Kidney (tissue), 14 donors: Measurements from ENCODE around the gene DSCAM. TPM values are rescaled to one million over a fixed set of nuclear protein-coding genes. Genes with fewer than 3 reads are reported as not detected.

Experiments
- DNase-seq, 5 donors: peaks; one replicate each; pipeline ENCODE4 v3.0.0-alpha.2; 2013 to 2020
- FAIRE-seq: peaks from 2 replicates; lab custom pipeline; 2012; peaks lifted over from hg19 to GRCh38; lab: Jason Lieb, UNC
- H3K27ac ChIP-seq, 2 donors: one replicate each; pipeline ENCODE4 v1.7.0; 2013; ENCODE audit warnings: low read depth in 2 of 2, low read length in 2 of 2, inconsistent platforms in 1 of 2
- H3K27me3 ChIP-seq: one replicate; pipeline ENCODE4 v1.7.1; 2013; ENCODE audit warnings: low read length, inconsistent platforms; ENCODE audit not compliant: control insufficient read depth, insufficient read depth
- H3K36me3 ChIP-seq, 3 donors: one replicate each; pipeline versions ENCODE4 v1.7.0 to v1.7.1; 2013; ENCODE audit warnings: low read length in 3 of 3, control low read depth in 1 of 3, inconsistent platforms in 1 of 3; ENCODE audit not compliant: insufficient read depth in 3 of 3, control insufficient read depth in 2 of 3
- H3K4me1 ChIP-seq, 3 donors: one replicate each; pipeline versions ENCODE4 v1.7.0 to v1.7.1; 2013; ENCODE audit warnings: low read length in 3 of 3, inconsistent platforms in 1 of 3, low read depth in 1 of 3; ENCODE audit not compliant: control insufficient read depth in 2 of 3, insufficient read depth in 2 of 3
- H3K4me3 ChIP-seq, 3 donors: one replicate each; pipeline versions ENCODE4 v1.7.0 to v1.8.1; 2013; ENCODE audit warnings: low read length in 3 of 3, control low read depth in 1 of 3, inconsistent platforms in 1 of 3
- H3K9ac ChIP-seq, 3 donors: one replicate each; pipeline versions ENCODE4 v1.7.0 to v1.7.1; 2013; ENCODE audit warnings: low read length in 3 of 3, control low read depth in 1 of 3, inconsistent platforms in 1 of 3
- H3K9me3 ChIP-seq, 3 donors: one replicate each; pipeline versions ENCODE4 v1.7.0 to v1.7.1; 2013; ENCODE audit warnings: low read length in 3 of 3, control low read depth in 1 of 3, inconsistent platforms in 1 of 3; ENCODE audit not compliant: control insufficient read depth in 2 of 3, insufficient read depth in 1 of 3
- intact Hi-C: fragments of 100-400 bp; cut with DNase I; formaldehyde crosslinking; loops from one replicate; pipeline ENCODE4 v1.11.1; 2022
- polyA plus RNA-seq: library from polyadenylated mRNA; stranded (reverse); fragments of 350-450 nt; fragmentation: Illumina TruSeq; extraction: RNeasy Lipid Tissue Mini Kit (QIAGEN cat#74804); gene quantifications from one replicate; pipeline ENCODE4 v1.2.3, GENCODE V29; 2014; ENCODE audit warnings: low read depth, low replicate concordance; ENCODE audit not compliant: insufficient read depth
- total RNA-seq: library from RNA; stranded (reverse); fragmentation: NEBNext Ultra II Directional; extraction: Animal tissue kit (Norgen Biotek cat#: 25700); gene quantifications from one replicate; pipeline ENCODE4 v1.2.1, GENCODE V29; 2021
- TF ChIP-seq, protein P1 (sequence below): IDR thresholded peaks from 3 replicates; pipeline ENCODE4 v1.5.1; 2012; ENCODE audit warnings: mild to moderate bottlenecking, moderate library complexity, borderline replicate concordance; ENCODE audit not compliant: insufficient read depth; ENCODE audit errors: extremely low read depth
- donor health status: control.
- donor health status: control.
- donor health status: control.
- donor health status: control.
- donor health status: control.
- donor health status: DM: yes; HTN: yes; CAD: no.
- donor health status: Normal renal cell carcinoma (clear cell type).

The DSCAM gene
- total and polyA plus RNA-seq, 2 donors from 2014 or later: not detected

DNA sequence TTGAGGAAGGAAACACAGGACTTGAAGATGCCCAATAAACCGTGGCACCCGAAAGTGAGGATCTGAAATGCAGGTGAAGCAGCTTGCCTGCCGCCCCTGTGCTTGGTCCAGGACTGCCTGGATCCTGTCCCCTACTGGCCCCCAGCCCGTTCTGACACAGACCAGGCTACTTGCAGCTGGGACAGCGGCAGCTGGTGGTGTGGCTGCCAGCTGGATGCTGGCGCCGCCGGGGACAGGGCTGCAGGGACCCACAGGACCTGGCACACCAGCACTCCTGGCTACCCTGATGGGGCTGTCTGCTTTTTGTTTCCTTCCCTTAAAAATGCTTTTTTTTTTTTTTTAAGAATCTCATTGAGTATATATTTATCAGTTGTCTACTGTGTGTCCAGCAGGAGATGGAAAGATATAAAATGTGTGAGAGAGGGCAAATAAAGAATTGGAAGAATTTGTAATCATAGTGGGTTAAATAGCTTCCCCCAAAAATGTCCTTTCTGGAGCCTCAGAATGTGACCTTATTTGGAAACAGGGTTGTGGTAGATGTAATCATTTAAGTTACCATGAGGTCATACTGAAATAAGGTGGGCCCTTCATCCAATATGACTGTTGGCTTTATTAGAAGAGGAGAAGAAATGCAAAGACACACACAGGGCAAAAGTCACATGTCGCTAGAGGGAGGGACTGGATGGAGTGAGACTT is 165.6 kb downstream of the DSCAM start:
- FAIRE-seq: no peak
- DNase-seq: no peak
- Histone ChIP-seq H3K4me1 (peaks cover 0 to 8% (median 3%) of the 10 kb centered on the region in 3 donors), H3K9ac (no peak overlapping the region), H3K27ac (no peak overlapping the region), H3K4me3 (no peak overlapping the region), H3K27me3 (no peaks in the 10 kb centered on the region), H3K36me3 (no peaks in the 10 kb centered on the region), H3K9me3 (peaks cover 0 to 3% (median 0%) of the 10 kb centered on the region in 3 donors)
- TF ChIP-seq, protein P1, sequence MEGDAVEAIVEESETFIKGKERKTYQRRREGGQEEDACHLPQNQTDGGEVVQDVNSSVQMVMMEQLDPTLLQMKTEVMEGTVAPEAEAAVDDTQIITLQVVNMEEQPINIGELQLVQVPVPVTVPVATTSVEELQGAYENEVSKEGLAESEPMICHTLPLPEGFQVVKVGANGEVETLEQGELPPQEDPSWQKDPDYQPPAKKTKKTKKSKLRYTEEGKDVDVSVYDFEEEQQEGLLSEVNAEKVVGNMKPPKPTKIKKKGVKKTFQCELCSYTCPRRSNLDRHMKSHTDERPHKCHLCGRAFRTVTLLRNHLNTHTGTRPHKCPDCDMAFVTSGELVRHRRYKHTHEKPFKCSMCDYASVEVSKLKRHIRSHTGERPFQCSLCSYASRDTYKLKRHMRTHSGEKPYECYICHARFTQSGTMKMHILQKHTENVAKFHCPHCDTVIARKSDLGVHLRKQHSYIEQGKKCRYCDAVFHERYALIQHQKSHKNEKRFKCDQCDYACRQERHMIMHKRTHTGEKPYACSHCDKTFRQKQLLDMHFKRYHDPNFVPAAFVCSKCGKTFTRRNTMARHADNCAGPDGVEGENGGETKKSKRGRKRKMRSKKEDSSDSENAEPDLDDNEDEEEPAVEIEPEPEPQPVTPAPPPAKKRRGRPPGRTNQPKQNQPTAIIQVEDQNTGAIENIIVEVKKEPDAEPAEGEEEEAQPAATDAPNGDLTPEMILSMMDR: no peak
- intact Hi-C loops: no loop called here

DNA sequence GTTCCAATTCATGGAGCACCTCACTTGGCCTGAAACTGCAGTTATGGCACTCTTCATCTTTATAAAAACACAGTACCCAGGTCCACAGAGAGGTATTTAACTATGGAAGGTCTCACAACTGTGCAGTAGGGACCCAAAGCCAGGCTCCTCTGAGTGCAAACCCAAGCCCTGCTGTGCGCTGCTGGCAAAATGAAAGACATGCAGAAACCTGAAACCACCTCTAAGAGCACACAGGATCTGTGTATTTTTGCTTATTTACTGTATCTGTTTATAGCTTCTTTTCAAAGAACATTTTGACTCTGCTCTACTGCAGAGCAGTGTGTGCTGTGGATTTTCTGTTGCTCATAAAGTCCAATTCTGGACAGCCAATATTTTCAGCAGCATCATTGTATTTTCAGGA is 166.6 kb downstream of the DSCAM start:
- DNase-seq: no peak
- Histone ChIP-seq H3K27me3 (no peaks in the 10 kb centered on the region), H3K9me3 (peaks cover 0 to 3% (median 0%) of the 10 kb centered on the region in 3 donors), H3K4me3 (no peak overlapping the region), H3K36me3 (no peaks in the 10 kb centered on the region), H3K27ac (no peak overlapping the region), H3K4me1 (peaks cover 0 to 3% (median 0%) of the 10 kb centered on the region in 3 donors), H3K9ac (no peak overlapping the region)
- TF ChIP-seq, protein P1: no peak
- FAIRE-seq: no peak
- intact Hi-C loops: no loop called here

DNA sequence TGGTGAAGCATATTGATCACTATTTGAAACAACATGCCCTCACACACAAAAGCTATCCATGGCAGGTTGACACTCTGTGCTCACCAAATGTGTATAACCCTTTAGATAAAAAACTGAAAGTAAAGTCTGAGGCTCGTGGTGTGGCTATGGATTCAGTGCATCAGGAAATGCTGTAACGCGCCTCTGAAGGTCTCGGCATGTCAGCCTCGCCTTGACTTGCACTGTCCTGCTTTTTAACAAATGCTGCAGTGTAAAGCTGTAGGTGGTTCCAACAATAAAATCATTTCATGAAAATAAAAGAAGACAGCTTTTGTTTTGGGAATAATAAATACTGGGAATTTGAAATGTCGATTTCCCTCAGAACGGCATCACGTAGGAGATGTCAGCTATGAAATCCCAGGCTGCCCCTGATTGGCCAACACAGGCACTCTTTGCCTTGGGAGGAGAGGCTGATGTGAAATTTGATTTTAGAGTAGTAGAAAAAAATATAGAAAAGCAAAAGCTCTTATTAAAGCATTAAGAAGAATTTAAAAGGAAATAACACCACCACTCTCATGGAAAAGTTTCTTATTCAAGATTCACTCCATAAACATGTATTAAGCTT is 168.2 kb downstream of the DSCAM start:
- no peak overlapping the region for H3K9ac ChIP-seq
- DNase-seq: no peak
- H3K4me3 ChIP-seq: no peak overlapping the region
- no peak overlapping the region for H3K27ac ChIP-seq
- no peaks in the 10 kb centered on the region for H3K4me1 ChIP-seq
- no peaks in the 10 kb centered on the region for H3K36me3 ChIP-seq
- no peaks in the 10 kb centered on the region for H3K27me3 ChIP-seq
- FAIRE-seq: no peak
- TF ChIP-seq, protein P1: no peak
- intact Hi-C loops: no loop called here
- peaks cover 0 to 3% (median 0%) of the 10 kb centered on the region in 3 donors for H3K9me3 ChIP-seq
